22Rv1 (cell line): ENCODE data around the gene OGA.
A peak's percentile ranks its signal among the peaks of the same experiment; 100 is the strongest.

Experiments used
- H3K27ac ChIP-seq: fragments of 450-650 bp; 2 replicates; pipeline ENCODE4 v1.5.1; 2017
- ZFX ChIP-seq: fragments of 450-650 bp; IDR thresholded peaks from 2 replicates; pipeline ENCODE4 v1.6.1; 2017; ENCODE audit warnings: antibody characterized with exemption, borderline replicate concordance
- TF ChIP-seq, protein P1 (sequence below): fragments of 450-650 bp; IDR thresholded peaks from 2 replicates; pipeline ENCODE4 v1.5.1; 2017; ENCODE audit warnings: mild to moderate bottlenecking

Gene OGA

GRCh38 chr10:101834341-101834740, 16.1 kb upstream of the OGA start:
- no peak overlapping the region for H3K27ac ChIP-seq

GRCh38 chr10:101833466-101833865, 15.2 kb upstream of the OGA start:
- no peak for TF ChIP-seq ZFX
- TF ChIP-seq, protein P1, sequence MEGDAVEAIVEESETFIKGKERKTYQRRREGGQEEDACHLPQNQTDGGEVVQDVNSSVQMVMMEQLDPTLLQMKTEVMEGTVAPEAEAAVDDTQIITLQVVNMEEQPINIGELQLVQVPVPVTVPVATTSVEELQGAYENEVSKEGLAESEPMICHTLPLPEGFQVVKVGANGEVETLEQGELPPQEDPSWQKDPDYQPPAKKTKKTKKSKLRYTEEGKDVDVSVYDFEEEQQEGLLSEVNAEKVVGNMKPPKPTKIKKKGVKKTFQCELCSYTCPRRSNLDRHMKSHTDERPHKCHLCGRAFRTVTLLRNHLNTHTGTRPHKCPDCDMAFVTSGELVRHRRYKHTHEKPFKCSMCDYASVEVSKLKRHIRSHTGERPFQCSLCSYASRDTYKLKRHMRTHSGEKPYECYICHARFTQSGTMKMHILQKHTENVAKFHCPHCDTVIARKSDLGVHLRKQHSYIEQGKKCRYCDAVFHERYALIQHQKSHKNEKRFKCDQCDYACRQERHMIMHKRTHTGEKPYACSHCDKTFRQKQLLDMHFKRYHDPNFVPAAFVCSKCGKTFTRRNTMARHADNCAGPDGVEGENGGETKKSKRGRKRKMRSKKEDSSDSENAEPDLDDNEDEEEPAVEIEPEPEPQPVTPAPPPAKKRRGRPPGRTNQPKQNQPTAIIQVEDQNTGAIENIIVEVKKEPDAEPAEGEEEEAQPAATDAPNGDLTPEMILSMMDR, result no peak
- no peak overlapping the region for H3K27ac ChIP-seq

More at GRCh38 chr10:101834341-101834740, 16.1 kb upstream of the OGA start:
- TF ChIP-seq ZFX, result no peak
- TF ChIP-seq, protein P1, result no peak

- no peak for TF ChIP-seq ZFX
- TF ChIP-seq, protein P1, result no peak
- H3K27ac ChIP-seq, result no peak overlapping the region; the same call in 1 of the 2 replicates
Measured at GRCh38 chr10:101832325-101832771, 14.1 kb upstream of the OGA start.

- H3K27ac ChIP-seq, result peak overlapping the region; percentile 86
- TF ChIP-seq, protein P1, result no peak
- TF ChIP-seq ZFX, result no peak
Measured at GRCh38 chr10:101831169-101831811, 13.0 kb upstream of the OGA start.

- TF ChIP-seq, protein P1, result no peak
- TF ChIP-seq ZFX, result no peak
- peak overlapping the region; percentile 86 for H3K27ac ChIP-seq
Measured at GRCh38 chr10:101830322-101831168, 12.3 kb upstream of the OGA start.

- H3K27ac ChIP-seq, result peak overlapping the region; percentile 86
- TF ChIP-seq, protein P1, result no peak
- no peak for TF ChIP-seq ZFX
Measured at GRCh38 chr10:101829561-101830315, 11.5 kb upstream of the OGA start.
